ENCODE measurements around the gene KRTDAP.

KRTDAP gene

DNA sequence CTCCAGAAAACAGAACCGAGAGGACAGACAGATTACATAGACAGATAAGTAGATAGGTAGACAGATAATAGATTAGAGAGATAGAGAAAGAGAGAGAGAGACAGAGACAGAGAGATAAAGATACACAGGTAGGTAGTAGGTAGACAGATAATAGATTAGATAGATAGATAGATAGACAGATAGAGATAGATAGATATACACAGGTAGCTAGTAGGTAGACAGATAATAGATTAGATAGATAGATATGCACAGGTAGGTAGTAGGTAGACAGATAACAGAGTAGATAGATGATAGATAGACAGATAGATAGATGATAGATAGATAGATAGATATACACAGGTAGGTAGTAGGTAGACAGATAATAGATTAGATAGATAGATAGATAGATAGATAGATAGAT, 32.1 kb downstream of the KRTDAP start:
- in situ Hi-C loops (cut with MboI; ENCODE audit: low sequenced_read_pairs), result no loop called here

DNA sequence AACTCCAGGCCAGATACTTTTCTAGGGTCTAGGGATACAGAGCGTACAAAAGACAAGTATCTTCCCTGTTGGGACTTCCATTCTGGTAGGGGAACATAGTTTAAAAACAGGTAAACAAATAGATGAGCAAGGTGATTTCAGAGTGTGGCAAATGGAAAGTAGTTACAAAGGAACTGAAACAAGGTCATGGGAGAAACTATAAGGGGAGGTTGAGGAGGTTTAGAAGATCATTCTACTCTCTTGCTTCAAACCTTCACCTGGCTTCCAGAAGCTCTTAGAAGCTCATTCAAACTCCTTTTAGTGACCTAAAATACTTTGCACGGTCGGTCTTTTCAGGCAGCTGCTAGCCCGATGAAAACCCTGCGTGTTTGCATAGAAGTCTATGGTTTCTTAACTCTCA, 33.1 kb downstream of the KRTDAP start:
- in situ Hi-C loops (cut with MboI; ENCODE audit: low sequenced_read_pairs), result no loop called here

- in situ Hi-C loops (cut with MboI; ENCODE audit: low sequenced_read_pairs), result no loop called here
Observed at GRCh38 chr19:35455616-35456201, 34.6 kb downstream of the KRTDAP start.

GRCh38 chr19:35454663-35455062, 35.6 kb downstream of the KRTDAP start:
- in situ Hi-C loops (cut with MboI; ENCODE audit: low sequenced_read_pairs), result no loop called here

- in situ Hi-C loops (cut with MboI; ENCODE audit: low sequenced_read_pairs), result no loop called here
Observed at GRCh38 chr19:35451338-35452096, 38.7 kb downstream of the KRTDAP start.

- in situ Hi-C loops (cut with MboI; ENCODE audit: low sequenced_read_pairs), result no loop called here
Observed at GRCh38 chr19:35449359-35450043, 40.8 kb downstream of the KRTDAP start.

DNA sequence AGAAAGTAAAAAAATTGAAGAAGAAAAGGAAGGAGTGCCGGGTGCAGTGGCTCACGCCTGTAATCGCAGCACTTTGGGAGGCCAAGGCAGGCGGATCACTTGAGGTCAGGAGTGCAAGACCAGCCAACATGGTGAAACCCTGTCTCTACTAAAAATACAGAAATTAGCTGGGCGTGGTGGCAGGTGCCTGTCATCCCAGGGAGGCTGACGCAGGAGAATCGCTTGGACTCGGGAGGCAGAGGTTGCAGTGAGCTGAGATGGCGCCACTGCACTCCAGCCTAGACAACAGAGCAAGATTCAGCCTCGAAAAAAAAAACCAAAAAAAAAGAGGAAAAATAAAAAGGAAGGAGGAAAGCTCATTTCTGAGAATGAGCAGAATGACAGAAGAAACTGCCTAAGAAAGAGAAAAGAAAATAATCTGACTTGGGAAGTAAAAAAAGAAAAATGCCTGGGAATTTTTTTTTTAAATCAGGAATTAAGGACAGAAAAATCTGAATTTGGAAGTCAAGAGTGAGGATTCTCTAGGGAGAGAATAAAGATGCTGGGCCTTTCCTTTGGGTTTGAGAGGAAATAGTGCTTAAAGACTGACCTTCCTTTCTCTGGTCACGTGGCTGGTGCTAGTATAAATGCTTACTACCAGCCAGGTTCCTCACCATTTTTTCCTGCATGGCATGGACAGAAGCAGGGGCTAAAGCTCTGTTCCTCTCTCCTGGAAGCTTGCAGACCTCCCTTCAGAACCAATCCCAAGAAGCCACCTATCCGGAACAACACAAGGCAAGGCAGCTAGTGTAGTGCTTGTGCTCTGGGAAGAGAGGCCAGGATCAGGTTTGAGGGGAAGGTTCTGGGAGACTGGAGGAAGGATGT, 42.4 kb downstream of the KRTDAP start, which contains the start of gene FFAR2:
Gene FFAR2 (plus strand): TSS at position 652 of the 864 bp plus-strand sequence. CDS start 1,458 bp downstream, outside the sequence.
- in situ Hi-C loops (cut with MboI; ENCODE audit: low sequenced_read_pairs), result no loop called here

- in situ Hi-C loops (cut with MboI; ENCODE audit: low sequenced_read_pairs), result no loop called here
Observed at GRCh38 chr19:35445826-35446593, 44.3 kb downstream of the KRTDAP start.

- in situ Hi-C loops (cut with MboI; ENCODE audit: low sequenced_read_pairs), result no loop called here
Observed at GRCh38 chr19:35444735-35445134, 45.5 kb downstream of the KRTDAP start.

DNA sequence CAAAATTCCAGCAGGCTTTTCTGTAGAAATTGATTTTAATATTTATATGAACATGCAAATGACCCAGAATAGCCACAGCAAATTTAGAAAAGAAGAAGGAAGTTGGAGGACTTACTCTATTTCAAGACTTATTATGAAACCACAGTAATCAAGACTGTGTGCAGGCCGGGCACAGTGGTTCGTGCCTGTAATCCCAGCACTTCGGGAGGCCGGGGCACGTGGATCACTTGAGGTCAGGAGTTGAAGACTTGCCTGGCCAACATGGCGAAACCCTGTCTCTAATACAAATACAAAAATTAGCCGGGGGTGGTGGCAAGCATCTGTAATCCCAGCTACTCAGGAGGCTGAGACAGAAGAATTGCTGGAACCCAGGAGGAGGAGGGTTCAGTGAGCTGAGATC, 48.2 kb downstream of the KRTDAP start:
- in situ Hi-C loops (cut with MboI; ENCODE audit: low sequenced_read_pairs), result no loop called here

DNA sequence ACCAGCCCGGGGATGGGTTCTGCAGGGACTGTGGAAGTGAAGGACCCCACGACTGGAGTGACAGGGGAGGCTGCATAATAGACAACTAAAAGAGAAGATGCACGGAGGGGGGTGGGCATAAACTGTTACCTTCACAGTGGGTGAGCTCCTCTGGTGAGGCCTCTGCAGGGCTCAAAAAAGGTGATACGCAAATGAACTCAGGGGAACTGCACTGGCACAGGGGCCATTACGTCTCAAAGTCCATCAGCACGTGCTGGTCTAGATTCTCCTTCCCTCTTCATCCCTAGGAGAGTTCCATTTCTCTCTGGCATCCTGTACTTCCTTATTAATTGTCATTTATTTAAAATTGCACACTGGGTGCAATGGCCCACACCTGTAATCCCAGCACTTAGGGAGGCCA, 50.3 kb downstream of the KRTDAP start:
- in situ Hi-C loops (cut with MboI; ENCODE audit: low sequenced_read_pairs), result no loop called here

DNA sequence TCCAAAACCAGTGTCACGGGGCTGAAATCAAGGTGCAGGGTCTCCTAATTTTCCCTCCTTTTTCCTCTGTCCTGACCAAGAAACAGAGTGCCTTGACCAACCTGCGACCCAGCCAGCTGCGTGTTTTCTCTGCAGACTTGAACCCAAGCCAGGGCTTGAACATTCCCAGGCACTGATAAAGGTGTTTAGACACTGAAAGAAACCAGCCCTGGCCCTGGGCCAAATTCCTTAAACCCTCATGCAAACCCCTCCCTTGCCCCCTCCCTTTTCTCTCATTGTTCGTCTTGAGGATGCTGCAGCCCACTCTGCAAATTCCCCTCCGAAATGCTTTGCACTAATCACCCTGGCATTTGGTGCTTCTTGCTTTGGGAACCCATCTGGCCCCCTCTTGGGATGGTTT, 51.7 kb downstream of the KRTDAP start:
- in situ Hi-C loops (cut with MboI; ENCODE audit: low sequenced_read_pairs), result no loop called here

DNA sequence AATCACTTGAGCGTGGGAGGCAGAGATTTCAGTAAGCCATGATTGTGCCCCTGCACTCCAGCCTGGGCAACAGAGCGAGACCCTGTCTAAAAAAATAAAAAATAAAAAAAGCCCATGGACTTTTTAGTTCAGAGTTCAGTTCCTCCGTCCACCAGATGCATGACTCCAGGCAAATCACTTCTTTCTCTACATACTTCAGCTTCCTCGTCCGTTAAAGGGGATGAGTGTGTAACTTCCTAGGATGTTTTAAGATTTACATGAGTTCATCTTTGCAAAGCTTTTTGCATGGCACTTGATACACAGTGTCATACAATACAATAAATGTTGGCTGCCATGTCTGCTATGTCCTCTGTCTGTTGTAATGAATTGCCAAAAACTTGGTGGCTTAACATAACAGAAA, 52.2 kb downstream of the KRTDAP start:
- in situ Hi-C loops (cut with MboI; ENCODE audit: low sequenced_read_pairs), result no loop called here

DNA sequence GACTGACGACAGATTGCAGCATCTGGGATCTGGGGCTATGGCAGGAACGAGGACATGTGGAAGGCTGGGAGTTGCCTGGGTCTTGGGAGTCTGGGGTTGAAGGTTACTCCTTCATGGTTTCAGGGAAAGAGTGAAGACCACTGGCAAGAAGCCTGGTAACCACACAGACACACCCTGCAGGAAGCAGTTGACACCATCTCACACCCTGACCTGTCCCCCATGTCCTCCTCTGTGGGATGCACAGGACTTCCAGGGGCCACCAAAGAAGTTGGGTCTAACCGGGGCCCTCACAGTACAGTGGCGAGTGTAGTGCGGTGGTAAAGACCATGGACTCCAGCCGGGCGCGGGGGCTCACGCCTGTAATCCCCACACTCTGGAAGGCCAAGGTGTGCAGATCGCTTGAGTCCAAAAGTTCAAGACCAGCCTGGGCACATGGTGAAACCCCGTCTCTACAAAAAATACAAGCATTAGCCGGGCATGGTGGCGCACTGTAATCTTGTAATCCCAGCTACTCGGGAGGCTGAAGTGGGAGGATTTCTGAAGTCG, 52.8 kb downstream of the KRTDAP start:
- in situ Hi-C loops (cut with MboI; ENCODE audit: low sequenced_read_pairs), result no loop called here

All from HL-60/S4 treated with retinoic acid at 250 ng/mL for 4 days and 3 days (cell line).